Right lobe of liver (tissue), 6 donors: Measurements from ENCODE around the gene SMARCC1. TPM values are rescaled to one million over a fixed set of nuclear protein-coding genes. Genes with fewer than 3 reads are reported as not detected.
"Not testable (repeated sequence)": the region's sequence is repeated elsewhere in the genome, so short reads cannot be mapped to it uniquely, and the experiment has no call there.

ENCODE experiments used
- ATAC-seq, 4 donors: fragments of 200-7000 bp; cut with Tn5 transposase; one replicate each; pipeline ENCODE4 v1.9.1; 2020; ENCODE audit warnings: mild to moderate bottlenecking in 4 of 4, moderate library complexity in 4 of 4
- DNase-seq, 3 donors: peaks; one replicate each; pipeline ENCODE4 v3.0.0-alpha.2; 2020
- H3K27ac ChIP-seq, 3 donors: fragments of 200-600 bp; one replicate each; pipeline ENCODE4 v1.8.0; 2022
- H3K27me3 ChIP-seq, 2 donors: fragments of 200-600 bp; one replicate each; pipeline ENCODE4 v1.8.0; 2022
- H3K36me3 ChIP-seq, 4 donors: fragments of 200-600 bp; sonication (generic) in 1 of 4; one replicate each; pipeline versions ENCODE4 v1.5.1 to v1.8.0; 2017 to 2022; ENCODE audit warnings: control low read depth in 1 of 4
- H3K4me1 ChIP-seq, 4 donors: fragments of 200-600 bp; sonication (generic) in 1 of 4; one replicate each; pipeline versions ENCODE4 v1.5.1 to v1.8.0; 2017 to 2022; ENCODE audit warnings: control low read depth in 1 of 4
- H3K4me3 ChIP-seq, 3 donors: fragments of 200-600 bp; one replicate each; pipeline ENCODE4 v1.8.0; 2022
- H3K9me3 ChIP-seq, 4 donors: fragments of 200-600 bp; sonication (generic) in 1 of 4; one replicate each; pipeline versions ENCODE4 v1.5.1 to v1.8.0; 2017 to 2022; ENCODE audit warnings: control low read depth in 1 of 4
- CTCF ChIP-seq, 4 donors: fragments of 200-600 bp in 3 of 4; fragments of 450-650 bp in 1 of 4; IDR thresholded peaks; one replicate each; pipeline versions ENCODE4 v1.5.1 to v1.8.0; 2016 to 2022; ENCODE audit warnings: antibody characterized with exemption in 4 of 4, mild to moderate bottlenecking in 2 of 4
- POLR2A ChIP-seq: fragments of 450-650 bp; IDR thresholded peaks from one replicate; pipeline ENCODE4 v1.6.1; 2017; ENCODE audit warnings: antibody characterized with exemption, mild to moderate bottlenecking
- WGBS: methylation state at CpG from one replicate; pipeline ENCODE4 v1.1.6; 2018; ENCODE audit warnings: low coverage, low lambda C conversion rate; ENCODE audit not compliant: insufficient coverage; ENCODE audit errors: missing lambda C conversion rate; 5-methylcytosine and 5-hydroxymethylcytosine counted together
- intact Hi-C, 2 donors: fragments of 100-400 bp; cut with DNase I; formaldehyde crosslinking; loops; one replicate each; pipeline versions ENCODE4 v1.11.2 to v1.14.1; 2022
- total RNA-seq, 6 experiments: library from RNA; depleted of rRNA in 2 of 6; stranded (reverse); fragments of >200 nt in 2 of 6; fragmentation: NEBNext Ultra II Directional in 3 of 6; extraction: Animal tissue kit (Norgen Biotek cat#: 25700) in 3 of 6; gene quantifications; one replicate each; pipeline versions ENCODE4 v1.1.0 to v1.2.4, GENCODE V29; 2016 to 2023
- donor health status: DM: no; HTN: yes; CAD: no.
- donor health status: DM: no; HTN: no; CAD: no.
- donor health status: DM: no; HTN: no; CAD: no.
- donor health status: DM: no; HTN: yes; CAD: no.
- donor health status: DM: no; HTN: yes; CAD: no.

SMARCC1 gene
- total RNA-seq, 6 experiments from 2014 or later, result 15.6 to 32.0 (median 24.1) TPM

- no peak overlapping the region for H3K4me3 ChIP-seq
- no peaks in the 10 kb centered on the region for H3K9me3 ChIP-seq
- no peak overlapping the region for H3K27ac ChIP-seq
- DNase-seq, result no peak
- WGBS, result 50% methylated on average over 1 of the region's 3 CpGs
- TF ChIP-seq POLR2A (no peak), CTCF (IDR thresholded peaks at IDR 0.05) (no peak)
- peaks cover 0 to 7% (median 0%) of the 10 kb centered on the region in 4 donors for H3K4me1 ChIP-seq
- H3K27me3 ChIP-seq, result no peaks in the 10 kb centered on the region
- no peak for ATAC-seq
- H3K36me3 ChIP-seq, result peaks cover 0 to 12% (median under 1%) of the 10 kb centered on the region in 4 donors
- intact Hi-C loops, result no loop called here
Observed at GRCh38 chr3:47747558-47747957, 34.1 kb downstream of the SMARCC1 start.

GRCh38 chr3:47746264-47746663 is 35.4 kb downstream of the SMARCC1 start:
- Histone ChIP-seq H3K9me3 (no peaks in the 10 kb centered on the region), H3K27me3 (no peaks in the 10 kb centered on the region), H3K4me3 (no peak overlapping the region), H3K36me3 (peaks cover 0 to 12% (median under 1%) of the 10 kb centered on the region in 4 donors), H3K4me1 (peaks cover 0 to 10% (median 0%) of the 10 kb centered on the region in 4 donors), H3K27ac (no peak overlapping the region)
- intact Hi-C loops, result no loop called here
- DNase-seq (no peak), ATAC-seq (no peak)
- 87% methylated on average over 3 of the region's 3 CpGs for WGBS
- no peak for TF ChIP-seq POLR2A
- TF ChIP-seq CTCF (IDR thresholded peaks at IDR 0.05), result no peak

- intact Hi-C loops, result no loop called here
- WGBS, result 95% methylated on average over 4 of the region's 5 CpGs
Observed at GRCh38 chr3:47743855-47744254, 37.8 kb downstream of the SMARCC1 start.

GRCh38 chr3:47743352-47743751 is 38.3 kb downstream of the SMARCC1 start:
- intact Hi-C loops, ATAC-seq, DNase-seq, H3K9me3 ChIP-seq, H3K27ac ChIP-seq, H3K27me3 ChIP-seq, H3K4me3 ChIP-seq: not testable (repeated sequence)
- peaks cover 0 to 10% (median 0%) of the 10 kb centered on the region in 4 donors for H3K4me1 ChIP-seq
- WGBS, result 75% methylated on average over 6 of the region's 6 CpGs
- peaks cover 0 to 12% (median under 1%) of the 10 kb centered on the region in 4 donors for H3K36me3 ChIP-seq

More at GRCh38 chr3:47743855-47744254, 37.8 kb downstream of the SMARCC1 start:
- no peak overlapping the region for H3K4me3 ChIP-seq
- H3K9me3 ChIP-seq, result no peaks in the 10 kb centered on the region
- H3K4me1 ChIP-seq, result peaks cover 0 to 10% (median 0%) of the 10 kb centered on the region in 4 donors
- H3K27ac ChIP-seq, result no peak overlapping the region
- no peak for TF ChIP-seq POLR2A
- TF ChIP-seq CTCF (IDR thresholded peaks at IDR 0.05), result no peak
- DNase-seq (no peak), ATAC-seq (no peak)
- H3K36me3 ChIP-seq, result peaks cover 0 to 12% (median under 1%) of the 10 kb centered on the region in 4 donors
- no peaks in the 10 kb centered on the region for H3K27me3 ChIP-seq

GRCh38 chr3:47741925-47742324 is 39.8 kb downstream of the SMARCC1 start:
- Histone ChIP-seq H3K9me3 (no peaks in the 10 kb centered on the region), H3K27me3 (no peaks in the 10 kb centered on the region), H3K27ac (no peak overlapping the region), H3K36me3 (peaks cover 0 to 13% (median 2%) of the 10 kb centered on the region in 4 donors), H3K4me1 (peaks cover 0 to 10% (median 0%) of the 10 kb centered on the region in 4 donors), H3K4me3 (no peak overlapping the region)
- ATAC-seq (no peak), DNase-seq (no peak)
- intact Hi-C loops, result no loop called here
- 78% methylated on average over 2 of the region's 2 CpGs for WGBS
- TF ChIP-seq POLR2A (no peak), CTCF (IDR thresholded peaks at IDR 0.05) (no peak)
